GM19455 (cell line): Measurements from ENCODE around the gene PITHD1.
"Not testable (repeated sequence)": the region's sequence is repeated elsewhere in the genome, so short reads cannot be mapped to it uniquely, and the experiment has no call there.

Experiments used
- ATAC-seq: cut with Tn5 transposase; IDR thresholded peaks from one replicate; pipeline ENCODE4 v1.9.1; 2021; ENCODE audit not compliant: unreplicated experiment

Gene PITHD1

DNA sequence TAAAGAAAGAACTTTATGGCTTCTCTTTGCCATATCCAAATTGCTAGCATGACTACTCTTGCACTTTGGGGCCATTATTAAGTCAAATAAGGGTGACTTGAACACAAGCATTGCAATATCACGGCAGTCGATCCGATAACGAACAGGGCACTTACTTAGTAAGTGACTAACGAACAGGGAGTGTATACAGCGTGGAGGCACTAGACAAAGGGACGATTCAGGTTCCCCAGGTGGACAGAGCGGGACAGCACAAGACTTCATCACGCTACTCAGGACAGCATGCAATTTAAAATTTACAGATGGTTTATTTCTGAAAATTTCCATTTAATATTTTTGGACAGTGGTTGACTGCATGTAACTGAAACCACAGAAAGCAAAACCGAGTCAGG lies 5.4 kb upstream of the PITHD1 start:
- ATAC-seq: no peak

DNA sequence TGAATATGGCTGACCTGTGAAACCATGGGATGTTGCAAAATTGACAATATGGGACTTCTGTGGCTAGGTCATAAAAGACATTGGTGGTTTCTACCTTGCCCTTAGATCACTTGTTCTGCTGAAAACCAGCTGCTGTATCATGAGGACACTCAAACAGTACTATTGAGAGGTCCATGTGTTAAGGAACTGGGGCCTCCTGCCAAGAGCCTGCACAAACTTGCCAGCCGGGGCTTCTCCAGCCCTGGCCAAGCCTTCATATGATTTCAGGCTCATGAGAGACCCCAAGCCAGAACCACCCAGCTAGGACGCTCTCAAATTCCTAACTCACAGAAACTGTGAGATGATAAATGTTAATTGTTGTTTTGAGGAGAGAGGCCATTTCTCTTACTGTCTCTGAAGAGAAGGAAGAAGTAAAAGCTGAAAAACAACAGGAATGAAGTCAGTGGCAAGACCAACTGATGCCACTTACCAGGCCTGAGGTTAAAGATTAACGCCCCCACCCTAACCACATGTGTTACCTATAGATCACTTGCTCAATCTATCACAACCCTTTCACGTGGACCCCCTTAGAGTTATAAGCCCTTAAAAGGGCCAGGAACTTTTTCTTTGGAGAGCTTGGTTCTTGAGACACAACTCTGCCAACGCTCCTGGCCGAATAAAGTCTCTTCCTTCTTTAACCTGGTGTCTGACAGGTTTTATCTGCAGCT lies 3.9 kb upstream of the PITHD1 start:
- ATAC-seq: no peak

DNA sequence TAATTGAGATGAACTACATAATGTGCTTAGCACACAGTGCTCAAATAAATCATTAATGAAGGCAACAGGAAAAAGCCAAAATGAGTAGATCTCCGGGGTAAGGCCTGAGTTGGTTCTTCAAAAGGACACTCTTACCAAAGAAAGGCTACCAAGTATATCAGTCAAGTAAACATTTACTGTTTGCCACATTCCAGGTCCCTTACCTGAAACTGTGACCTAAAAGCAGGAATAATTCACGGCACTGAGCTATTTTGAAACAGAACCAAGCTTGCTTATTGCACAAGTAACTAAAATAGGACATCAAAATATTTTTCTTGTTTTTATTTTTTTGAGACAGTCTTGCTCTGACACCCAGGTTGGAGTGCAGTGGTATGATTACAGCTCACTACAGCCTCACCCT lies 2.0 kb upstream of the PITHD1 start:
- ATAC-seq: no peak

GRCh38 chr1:23779826-23780371 lies 1.7 kb downstream of the PITHD1 start:
- no peak for ATAC-seq

- ATAC-seq: not testable (repeated sequence)
These were observed 4.9 kb downstream of the PITHD1 start for GRCh38 chr1:23783141-23783540.

DNA sequence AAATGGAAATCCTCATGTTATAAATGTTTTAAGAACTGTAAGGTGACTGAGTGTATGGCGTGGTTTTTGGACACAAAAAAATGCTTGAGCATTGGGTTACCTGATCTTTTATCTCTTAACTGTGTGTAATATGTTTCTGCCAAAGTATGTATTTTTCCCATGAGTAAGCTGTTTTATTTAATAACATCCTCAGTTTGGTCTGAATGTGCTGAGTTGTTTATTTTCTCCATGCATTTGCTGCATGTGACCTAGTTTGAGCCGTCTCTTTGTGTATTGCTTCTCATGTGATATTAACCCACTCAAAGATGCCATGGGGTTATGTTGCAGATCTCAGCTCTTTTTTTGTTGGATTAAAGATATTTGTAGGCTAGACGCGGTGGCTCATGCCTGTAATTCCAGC lies 6.6 kb downstream of the PITHD1 start:
- no peak for ATAC-seq

- no peak for ATAC-seq
These were observed 9.5 kb downstream of the PITHD1 start for GRCh38 chr1:23787701-23788100.

DNA sequence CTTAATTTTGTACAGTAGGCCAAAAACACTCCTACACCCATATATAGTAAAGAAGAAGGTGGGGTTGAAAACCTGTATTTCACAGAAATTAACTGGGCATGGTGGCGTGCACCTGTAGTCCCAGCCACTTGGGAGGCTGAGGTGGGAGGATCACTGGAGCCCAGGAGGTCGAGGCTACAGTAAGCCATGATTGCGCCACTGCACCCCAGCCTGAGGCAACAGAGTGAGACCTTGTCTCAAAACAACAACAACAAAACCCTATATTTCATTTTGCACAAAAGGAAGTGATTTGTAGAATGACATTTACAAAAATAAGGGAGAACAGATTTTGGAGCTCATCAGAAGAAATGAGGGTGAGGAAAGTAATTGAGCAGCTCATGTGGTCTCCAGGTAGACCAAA lies 10.5 kb downstream of the PITHD1 start:
- no peak for ATAC-seq

GRCh38 chr1:23790696-23791515 lies 12.7 kb downstream of the PITHD1 start, which contains the start of gene LYPLA2:
TSS of gene LYPLA2 (plus strand) at chr1:23791145. CDS start at chr1:23792683, 1,538 bp downstream.
- ATAC-seq: peak; percentile 57

- ATAC-seq: no peak
These were observed 13.4 kb downstream of the PITHD1 start for GRCh38 chr1:23791516-23792047.

DNA sequence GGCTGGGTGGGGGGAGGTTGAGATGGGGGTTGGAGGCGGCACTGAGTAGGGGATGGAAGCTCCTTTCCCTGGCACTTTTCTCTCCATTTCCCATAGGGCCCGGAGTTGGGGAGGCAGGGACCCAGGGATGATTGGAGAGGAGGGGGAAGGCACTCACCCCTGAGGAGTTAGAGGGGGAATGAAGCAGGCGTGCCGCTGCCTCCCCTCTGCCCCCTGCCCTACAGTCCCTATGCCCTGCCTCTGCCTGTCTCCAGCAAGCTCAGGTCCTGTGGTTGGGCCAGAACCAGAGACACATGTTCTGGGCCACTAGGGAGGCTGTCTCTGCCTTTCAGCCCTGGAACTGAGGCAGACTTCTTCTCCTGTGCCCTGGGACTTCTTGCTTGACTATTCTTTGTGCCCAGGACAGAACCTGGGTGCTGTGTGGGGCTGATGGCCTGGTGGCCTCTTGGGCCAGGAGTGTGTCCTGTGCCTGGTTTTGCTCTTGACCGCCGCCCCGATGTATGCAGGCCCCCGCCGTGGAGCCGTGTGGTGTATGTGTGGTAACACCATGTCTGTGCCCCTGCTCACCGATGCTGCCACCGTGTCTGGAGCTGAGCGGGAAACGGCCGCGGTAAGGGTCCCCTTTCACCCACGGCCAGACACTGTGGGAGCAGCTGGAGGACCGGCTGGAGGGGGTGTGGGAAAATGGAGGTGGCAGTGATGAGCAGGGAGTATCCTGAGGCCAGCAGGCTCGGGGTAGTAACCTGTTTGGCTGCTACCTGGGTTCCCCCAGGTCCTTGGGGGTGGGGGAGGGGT lies 14.1 kb downstream of the PITHD1 start:
- no peak for ATAC-seq

DNA sequence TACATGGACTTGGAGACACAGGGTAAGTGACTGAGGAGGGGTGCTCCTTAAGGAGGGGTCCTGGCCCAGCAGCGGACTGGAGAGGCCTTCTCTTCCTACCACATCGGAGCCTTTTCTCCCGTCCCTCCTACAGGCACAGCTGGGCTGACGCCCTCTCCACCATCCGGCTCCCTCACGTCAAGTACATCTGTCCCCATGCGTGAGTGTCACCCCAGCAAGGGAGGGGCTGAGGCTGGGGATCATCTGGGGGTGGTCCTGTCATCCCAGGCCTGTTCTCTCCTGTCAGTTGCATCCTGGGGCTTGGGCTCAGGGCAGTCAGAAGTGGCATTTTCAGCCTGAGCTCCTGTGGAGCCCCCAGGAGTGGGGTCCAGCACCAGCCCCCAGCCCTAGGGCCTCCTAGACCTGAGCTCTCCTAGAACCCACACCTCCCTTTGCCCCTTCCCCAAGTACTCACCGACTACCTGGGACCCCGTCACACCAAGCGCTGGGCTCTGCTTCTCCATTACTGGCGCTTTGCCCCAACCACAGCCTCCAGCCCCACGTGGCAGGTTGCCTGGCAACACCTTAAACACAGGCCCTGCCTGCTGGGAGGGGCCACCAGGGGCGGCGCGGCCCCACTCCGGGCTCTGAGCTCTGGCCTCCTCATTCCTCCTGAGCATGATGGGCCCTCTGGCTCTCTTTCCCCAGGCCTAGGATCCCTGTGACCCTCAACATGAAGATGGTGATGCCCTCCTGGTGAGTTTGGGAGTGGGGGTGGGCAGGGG lies 15.0 kb downstream of the PITHD1 start:
- no peak for ATAC-seq

GRCh38 chr1:23793861-23794731 lies 15.9 kb downstream of the PITHD1 start:
- ATAC-seq: no peak

- ATAC-seq: not testable (repeated sequence)
These were observed 16.5 kb downstream of the PITHD1 start for GRCh38 chr1:23794732-23795182.

DNA sequence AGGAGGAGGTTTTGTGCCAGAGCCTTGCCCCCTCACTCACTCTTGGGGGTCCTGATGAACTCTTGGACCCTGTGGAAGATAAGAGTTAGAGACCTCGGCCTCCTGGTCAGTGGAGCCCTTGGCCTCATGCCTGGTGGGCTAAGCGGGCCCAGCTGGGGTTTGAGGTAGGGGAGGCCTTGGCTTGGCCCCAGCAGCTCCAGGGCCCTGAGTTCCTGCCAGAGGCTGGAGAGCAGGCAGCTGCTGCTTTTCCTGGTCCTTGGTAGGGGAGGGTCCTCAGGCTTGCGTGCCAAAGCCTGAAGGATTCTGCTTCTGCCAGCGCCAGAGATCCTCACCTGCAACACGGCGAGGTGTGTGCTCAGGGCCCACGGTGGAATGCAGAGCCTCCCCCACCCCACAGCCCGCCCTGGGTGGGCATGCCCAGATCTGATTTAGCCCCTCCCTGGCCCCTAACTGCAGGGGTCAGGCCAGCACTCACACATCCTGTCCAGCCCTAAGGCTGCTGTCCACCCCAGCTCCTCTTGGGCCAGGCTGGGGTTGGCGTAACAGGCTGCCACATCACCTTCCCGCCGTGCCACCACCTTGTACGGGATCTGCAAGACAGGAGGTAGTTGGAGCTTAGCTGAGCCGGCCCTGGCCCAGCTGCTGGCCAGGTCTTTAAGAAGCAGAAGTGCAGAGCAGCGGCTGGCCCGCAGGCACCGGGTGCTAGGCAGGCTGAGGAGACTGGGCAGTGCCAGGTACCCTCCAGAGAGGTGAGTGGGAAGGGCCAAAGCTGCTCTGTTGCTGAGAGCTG lies 17.7 kb downstream of the PITHD1 start:
- ATAC-seq: no peak

- ATAC-seq: no peak
These were observed 18.5 kb downstream of the PITHD1 start for GRCh38 chr1:23796466-23797271.
